Panc1 (cell line): ENCODE data around the gene PITX1.

Source experiments
- POLR2AphosphoS5 ChIP-seq: IDR thresholded peaks from 2 replicates; pipeline ENCODE4 v1.6.1; 2012; ENCODE audit warnings: mild to moderate bottlenecking, low read depth, low read length, moderate library complexity
- SIN3A ChIP-seq: IDR thresholded peaks from 2 replicates; pipeline ENCODE4 v1.6.1; 2012; ENCODE audit warnings: low read depth, mild to moderate bottlenecking, low read length, moderate library complexity, borderline replicate concordance; ENCODE audit not compliant: insufficient read depth
- TCF7L2 ChIP-seq: IDR thresholded peaks from 2 replicates; pipeline ENCODE4 v1.6.1; 2011; ENCODE audit warnings: mild to moderate bottlenecking, low read depth, low read length, inconsistent platforms
- TF ChIP-seq, protein P1 (sequence below): fragments of 450-650 bp; IDR thresholded peaks from 2 replicates; pipeline ENCODE4 v1.5.1; 2017; ENCODE audit warnings: mild to moderate bottlenecking
- TF ChIP-seq, protein P2 (sequence below), 2 experiments: IDR thresholded peaks; 2 replicates each; pipeline ENCODE4 v1.6.1; 2011 to 2012; ENCODE audit warnings: low read depth in 2 of 2, control low read depth in 1 of 2, low read length in 1 of 2, mild to moderate bottlenecking in 1 of 2, moderate library complexity in 1 of 2; ENCODE audit not compliant: insufficient read depth in 1 of 2

DNA sequence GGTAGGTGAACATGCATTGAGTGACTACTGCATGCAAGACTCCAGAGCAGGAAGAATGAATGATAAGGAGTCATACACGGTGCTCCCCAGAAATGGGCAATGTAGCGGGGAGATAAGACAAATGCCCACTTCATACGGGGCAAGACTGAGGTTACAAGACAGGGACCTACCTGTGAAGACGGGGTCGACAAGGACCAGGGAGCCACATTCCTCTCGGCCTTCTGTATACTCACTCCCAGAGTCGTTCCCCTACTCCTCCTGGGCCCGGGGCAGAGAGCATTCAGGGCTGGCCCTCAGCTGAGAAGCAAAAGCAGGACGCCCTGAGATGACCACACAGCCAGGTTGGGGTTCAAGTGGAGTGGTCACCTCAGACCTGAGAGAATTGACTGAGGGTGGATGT is 26.7 kb downstream of the PITX1 start:
- TF ChIP-seq POLR2AphosphoS5, result no peak
- TF ChIP-seq, protein P1, sequence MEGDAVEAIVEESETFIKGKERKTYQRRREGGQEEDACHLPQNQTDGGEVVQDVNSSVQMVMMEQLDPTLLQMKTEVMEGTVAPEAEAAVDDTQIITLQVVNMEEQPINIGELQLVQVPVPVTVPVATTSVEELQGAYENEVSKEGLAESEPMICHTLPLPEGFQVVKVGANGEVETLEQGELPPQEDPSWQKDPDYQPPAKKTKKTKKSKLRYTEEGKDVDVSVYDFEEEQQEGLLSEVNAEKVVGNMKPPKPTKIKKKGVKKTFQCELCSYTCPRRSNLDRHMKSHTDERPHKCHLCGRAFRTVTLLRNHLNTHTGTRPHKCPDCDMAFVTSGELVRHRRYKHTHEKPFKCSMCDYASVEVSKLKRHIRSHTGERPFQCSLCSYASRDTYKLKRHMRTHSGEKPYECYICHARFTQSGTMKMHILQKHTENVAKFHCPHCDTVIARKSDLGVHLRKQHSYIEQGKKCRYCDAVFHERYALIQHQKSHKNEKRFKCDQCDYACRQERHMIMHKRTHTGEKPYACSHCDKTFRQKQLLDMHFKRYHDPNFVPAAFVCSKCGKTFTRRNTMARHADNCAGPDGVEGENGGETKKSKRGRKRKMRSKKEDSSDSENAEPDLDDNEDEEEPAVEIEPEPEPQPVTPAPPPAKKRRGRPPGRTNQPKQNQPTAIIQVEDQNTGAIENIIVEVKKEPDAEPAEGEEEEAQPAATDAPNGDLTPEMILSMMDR, result no peak
- TF ChIP-seq, protein P2, sequence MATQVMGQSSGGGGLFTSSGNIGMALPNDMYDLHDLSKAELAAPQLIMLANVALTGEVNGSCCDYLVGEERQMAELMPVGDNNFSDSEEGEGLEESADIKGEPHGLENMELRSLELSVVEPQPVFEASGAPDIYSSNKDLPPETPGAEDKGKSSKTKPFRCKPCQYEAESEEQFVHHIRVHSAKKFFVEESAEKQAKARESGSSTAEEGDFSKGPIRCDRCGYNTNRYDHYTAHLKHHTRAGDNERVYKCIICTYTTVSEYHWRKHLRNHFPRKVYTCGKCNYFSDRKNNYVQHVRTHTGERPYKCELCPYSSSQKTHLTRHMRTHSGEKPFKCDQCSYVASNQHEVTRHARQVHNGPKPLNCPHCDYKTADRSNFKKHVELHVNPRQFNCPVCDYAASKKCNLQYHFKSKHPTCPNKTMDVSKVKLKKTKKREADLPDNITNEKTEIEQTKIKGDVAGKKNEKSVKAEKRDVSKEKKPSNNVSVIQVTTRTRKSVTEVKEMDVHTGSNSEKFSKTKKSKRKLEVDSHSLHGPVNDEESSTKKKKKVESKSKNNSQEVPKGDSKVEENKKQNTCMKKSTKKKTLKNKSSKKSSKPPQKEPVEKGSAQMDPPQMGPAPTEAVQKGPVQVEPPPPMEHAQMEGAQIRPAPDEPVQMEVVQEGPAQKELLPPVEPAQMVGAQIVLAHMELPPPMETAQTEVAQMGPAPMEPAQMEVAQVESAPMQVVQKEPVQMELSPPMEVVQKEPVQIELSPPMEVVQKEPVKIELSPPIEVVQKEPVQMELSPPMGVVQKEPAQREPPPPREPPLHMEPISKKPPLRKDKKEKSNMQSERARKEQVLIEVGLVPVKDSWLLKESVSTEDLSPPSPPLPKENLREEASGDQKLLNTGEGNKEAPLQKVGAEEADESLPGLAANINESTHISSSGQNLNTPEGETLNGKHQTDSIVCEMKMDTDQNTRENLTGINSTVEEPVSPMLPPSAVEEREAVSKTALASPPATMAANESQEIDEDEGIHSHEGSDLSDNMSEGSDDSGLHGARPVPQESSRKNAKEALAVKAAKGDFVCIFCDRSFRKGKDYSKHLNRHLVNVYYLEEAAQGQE (IDR thresholded peaks at IDR 0.05; ENCODE audit: insufficient read depth in 1 of 2, low read depth in 2 of 2, low read length in 1 of 2), result no peak
- no peak for TF ChIP-seq SIN3A
- TF ChIP-seq TCF7L2, result no peak
